Fibroblast of skin of scalp (primary cell): ENCODE measurements around the gene RNU1-1.
A peak's percentile ranks its signal among the peaks of the same experiment; 100 is the strongest.
"Not testable (repeated sequence)": the region's sequence is repeated elsewhere in the genome, so short reads cannot be mapped to it uniquely, and the experiment has no call there.

ENCODE experiments used
- DNase-seq: peaks from one replicate; pipeline ENCODE4 v3.0.0-alpha.2; 2013

The RNU1-1 gene

GRCh38 chr1:16521288-16521583, 7.2 kb upstream of the RNU1-1 start:
- DNase-seq = no peak

- DNase-seq = not testable (repeated sequence)
These were observed 6.6 kb upstream of the RNU1-1 start for GRCh38 chr1:16520435-16521287.

GRCh38 chr1:16519255-16519951, 5.3 kb upstream of the RNU1-1 start:
- not testable (repeated sequence) for DNase-seq

GRCh38 chr1:16518913-16519254, 4.8 kb upstream of the RNU1-1 start:
- DNase-seq = not testable (repeated sequence)

GRCh38 chr1:16516694-16517410, 2.8 kb upstream of the RNU1-1 start:
- not testable (repeated sequence) for DNase-seq

GRCh38 chr1:16513412-16514106, 526 bp downstream of the RNU1-1 start:
- DNase-seq = peak; percentile 97

- DNase-seq = not testable (repeated sequence)
These were observed 1.3 kb downstream of the RNU1-1 start for GRCh38 chr1:16512624-16513411.

GRCh38 chr1:16511926-16512325, 2.2 kb downstream of the RNU1-1 start:
- not testable (repeated sequence) for DNase-seq

GRCh38 chr1:16508861-16509445, 5.1 kb downstream of the RNU1-1 start:
- DNase-seq = peak; percentile 10

- not testable (repeated sequence) for DNase-seq
These were observed 7.5 kb downstream of the RNU1-1 start for GRCh38 chr1:16506364-16507136.

GRCh38 chr1:16505870-16506269, 8.2 kb downstream of the RNU1-1 start:
- not testable (repeated sequence) for DNase-seq

- no peak for DNase-seq
These were observed 10.6 kb downstream of the RNU1-1 start for GRCh38 chr1:16503494-16503893.

- not testable (repeated sequence) for DNase-seq
These were observed 12.6 kb downstream of the RNU1-1 start for GRCh38 chr1:16501446-16501845.

GRCh38 chr1:16500975-16501374, 13.1 kb downstream of the RNU1-1 start:
- DNase-seq = not testable (repeated sequence)

- DNase-seq = not testable (repeated sequence)
These were observed 13.6 kb downstream of the RNU1-1 start for GRCh38 chr1:16500466-16500865.

GRCh38 chr1:16498573-16499413, 15.3 kb downstream of the RNU1-1 start:
- peak; percentile 89 for DNase-seq

- not testable (repeated sequence) for DNase-seq
These were observed 16.0 kb downstream of the RNU1-1 start for GRCh38 chr1:16498047-16498446.

- DNase-seq = peak; percentile 8
These were observed 16.6 kb downstream of the RNU1-1 start for GRCh38 chr1:16497474-16497904.

- not testable (repeated sequence) for DNase-seq
These were observed 20.4 kb downstream of the RNU1-1 start for GRCh38 chr1:16493731-16494130.

- DNase-seq = not testable (repeated sequence)
These were observed 21.1 kb downstream of the RNU1-1 start for GRCh38 chr1:16492937-16493336.
